Epithelial cell of esophagus (primary cell): ENCODE measurements around the gene TMEM164.

ENCODE experiments used
- DNase-seq: peaks from one replicate; pipeline ENCODE4 v3.0.0; 2010; ENCODE audit warnings: low read depth
- H3K4me3 ChIP-seq: 2 replicates; pipeline ENCODE4 v1.5.1; 2011; ENCODE audit warnings: mild to moderate bottlenecking, low read length, control low read depth
- TF ChIP-seq, protein P1 (sequence below): IDR thresholded peaks from 2 replicates; pipeline ENCODE4 v1.5.1; 2011; ENCODE audit warnings: low read depth, mild to moderate bottlenecking, low read length, control low read depth, inconsistent platforms; ENCODE audit not compliant: insufficient read depth; ENCODE audit errors: missing control alignments

The TMEM164 gene

DNA sequence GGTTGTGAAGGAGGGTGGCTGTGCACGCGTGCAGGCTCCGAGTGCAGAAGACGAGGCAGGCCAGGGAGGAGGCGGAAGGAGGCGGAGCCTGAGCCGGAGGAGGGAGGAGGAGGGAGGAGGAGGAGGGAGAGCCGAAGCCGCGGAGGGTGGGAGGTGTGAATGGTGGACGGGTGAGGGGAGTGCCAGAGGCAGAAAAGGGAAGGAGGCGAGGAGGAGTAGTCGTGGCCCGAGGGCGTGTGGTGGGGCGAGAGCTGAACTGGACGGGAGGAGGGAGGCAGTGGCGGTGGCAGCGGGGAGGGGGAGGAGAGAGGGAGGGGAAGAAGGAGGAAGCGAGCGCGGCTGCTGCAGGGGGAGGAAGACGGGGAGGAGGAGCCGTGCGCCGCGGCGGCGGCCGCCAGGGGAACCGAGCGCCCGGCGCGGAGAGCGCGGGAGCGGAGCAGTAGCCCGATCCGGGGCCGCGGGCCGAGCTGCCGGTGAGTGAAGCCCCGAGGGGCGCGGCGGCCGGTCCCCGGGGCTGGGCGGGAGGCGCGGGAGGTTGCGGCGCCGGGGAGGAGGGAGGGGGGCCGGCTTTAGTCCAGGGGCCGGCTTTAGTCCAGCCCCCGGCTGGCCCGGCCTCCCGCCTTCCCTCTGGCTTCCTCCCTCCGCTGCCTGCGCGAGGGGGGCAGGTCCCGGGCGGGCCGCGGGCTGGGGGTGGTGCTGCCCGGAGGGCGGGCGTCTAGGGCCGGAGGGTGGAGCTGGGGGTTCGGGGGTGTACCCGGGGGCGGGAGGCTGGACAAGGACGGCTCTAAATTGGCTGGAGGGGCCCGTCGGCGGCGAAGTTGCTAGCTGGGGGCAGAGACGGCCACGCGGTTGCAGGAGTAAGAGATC, at the start of gene TMEM164:
Gene TMEM164 (plus strand): TSS at position 815 of the 867 bp plus-strand sequence. CDS start 661 bp downstream, outside the sequence.
- DNase-seq, result peak; percentile 74
- H3K4me3 ChIP-seq, result peak within 1 kb of the TSS; percentile 59
- TF ChIP-seq, protein P1, sequence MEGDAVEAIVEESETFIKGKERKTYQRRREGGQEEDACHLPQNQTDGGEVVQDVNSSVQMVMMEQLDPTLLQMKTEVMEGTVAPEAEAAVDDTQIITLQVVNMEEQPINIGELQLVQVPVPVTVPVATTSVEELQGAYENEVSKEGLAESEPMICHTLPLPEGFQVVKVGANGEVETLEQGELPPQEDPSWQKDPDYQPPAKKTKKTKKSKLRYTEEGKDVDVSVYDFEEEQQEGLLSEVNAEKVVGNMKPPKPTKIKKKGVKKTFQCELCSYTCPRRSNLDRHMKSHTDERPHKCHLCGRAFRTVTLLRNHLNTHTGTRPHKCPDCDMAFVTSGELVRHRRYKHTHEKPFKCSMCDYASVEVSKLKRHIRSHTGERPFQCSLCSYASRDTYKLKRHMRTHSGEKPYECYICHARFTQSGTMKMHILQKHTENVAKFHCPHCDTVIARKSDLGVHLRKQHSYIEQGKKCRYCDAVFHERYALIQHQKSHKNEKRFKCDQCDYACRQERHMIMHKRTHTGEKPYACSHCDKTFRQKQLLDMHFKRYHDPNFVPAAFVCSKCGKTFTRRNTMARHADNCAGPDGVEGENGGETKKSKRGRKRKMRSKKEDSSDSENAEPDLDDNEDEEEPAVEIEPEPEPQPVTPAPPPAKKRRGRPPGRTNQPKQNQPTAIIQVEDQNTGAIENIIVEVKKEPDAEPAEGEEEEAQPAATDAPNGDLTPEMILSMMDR, result no peak

DNA sequence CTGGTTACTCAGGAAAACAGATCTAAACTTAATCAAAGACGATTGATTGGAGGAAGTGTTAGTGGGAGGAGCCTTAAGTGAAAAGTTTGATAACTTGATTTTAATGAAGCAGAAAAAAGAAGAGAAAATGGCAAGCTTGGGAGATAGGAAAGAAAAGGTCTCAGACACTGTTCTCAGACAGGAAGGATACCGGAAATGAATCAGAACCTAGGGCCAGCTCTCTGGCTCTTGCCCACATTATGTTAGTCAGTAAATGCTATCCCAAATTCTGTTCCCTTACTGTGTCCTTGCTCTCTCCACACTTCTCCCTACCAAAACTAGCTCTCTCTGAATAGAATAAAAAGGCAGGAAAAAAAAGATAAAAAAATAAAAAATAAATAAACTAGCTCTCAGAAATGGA, 48.6 kb upstream of the TMEM164 start:
- TF ChIP-seq, protein P1, result no peak
- DNase-seq, result no peak

DNA sequence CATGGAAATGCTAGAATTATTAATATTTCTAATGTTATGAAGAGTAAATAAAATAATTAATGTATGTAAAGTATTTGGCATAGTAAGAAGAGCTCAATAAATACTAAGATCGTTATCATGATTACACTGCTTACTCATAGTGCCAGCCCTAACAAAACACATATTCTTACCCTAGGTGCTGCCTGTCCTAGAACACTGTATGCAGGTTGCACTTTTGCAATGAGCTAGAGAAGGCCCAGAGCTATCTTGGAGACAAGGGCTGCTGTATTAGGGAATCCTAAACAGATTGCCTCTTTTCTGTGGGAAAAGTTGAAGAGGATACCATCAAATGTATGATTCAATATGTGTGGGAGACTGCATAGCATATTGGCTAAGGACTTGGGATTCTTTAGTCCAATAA, 48.0 kb upstream of the TMEM164 start:
- H3K4me3 ChIP-seq, result no peak overlapping the region
- TF ChIP-seq, protein P1, result no peak
- DNase-seq, result peak; percentile 6

More for the DNA sequence above, 48.6 kb upstream of the TMEM164 start:
- H3K4me3 ChIP-seq, result no peak overlapping the region

DNA sequence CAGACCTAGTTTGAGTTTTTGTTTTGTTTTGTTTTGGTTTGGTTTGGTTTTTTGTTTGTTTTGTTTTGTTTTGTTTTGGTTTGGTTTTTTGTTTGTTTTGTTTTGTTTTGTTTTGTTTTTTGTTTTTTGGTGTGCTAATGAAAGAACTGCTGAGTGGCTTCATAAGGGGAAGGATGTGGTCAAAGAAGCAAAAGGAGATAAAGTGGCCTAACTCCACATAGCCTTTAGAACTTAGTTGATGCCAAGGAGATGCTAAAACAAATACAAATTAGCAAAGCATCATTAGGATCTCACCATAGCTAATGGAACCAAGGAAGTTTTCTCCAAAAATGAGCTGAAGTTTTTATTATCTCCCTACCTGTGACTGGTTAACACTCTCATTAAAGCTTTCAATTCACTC, 44.6 kb upstream of the TMEM164 start:
- no peak overlapping the region for H3K4me3 ChIP-seq
- no peak for DNase-seq
- TF ChIP-seq, protein P1, result no peak

DNA sequence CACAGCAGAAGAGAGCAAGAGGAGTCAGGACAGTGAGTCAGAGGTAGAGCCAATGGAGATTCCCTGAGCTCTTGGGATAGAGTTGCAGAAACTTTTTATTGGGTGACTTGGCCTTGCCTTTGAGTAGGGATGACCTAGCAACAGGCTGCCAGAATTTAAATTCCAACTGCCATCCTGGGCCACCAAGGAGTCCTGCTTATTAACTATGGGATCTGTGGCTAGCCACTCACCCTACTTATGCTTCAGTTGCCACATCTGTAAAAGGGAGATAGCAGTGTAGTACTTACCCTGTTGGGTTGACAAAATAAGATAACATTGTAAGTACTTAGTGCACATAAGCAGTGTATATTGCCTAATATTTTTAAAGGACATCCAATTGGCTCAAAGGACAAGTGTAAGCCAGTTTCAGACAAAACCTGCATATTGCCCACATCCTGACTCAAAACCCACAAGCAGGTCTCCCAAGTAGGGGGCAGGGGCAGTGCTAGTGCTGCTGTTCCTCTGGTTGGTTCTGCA, 43.5 kb upstream of the TMEM164 start:
- H3K4me3 ChIP-seq, result no peak overlapping the region
- TF ChIP-seq, protein P1, result no peak
- no peak for DNase-seq

DNA sequence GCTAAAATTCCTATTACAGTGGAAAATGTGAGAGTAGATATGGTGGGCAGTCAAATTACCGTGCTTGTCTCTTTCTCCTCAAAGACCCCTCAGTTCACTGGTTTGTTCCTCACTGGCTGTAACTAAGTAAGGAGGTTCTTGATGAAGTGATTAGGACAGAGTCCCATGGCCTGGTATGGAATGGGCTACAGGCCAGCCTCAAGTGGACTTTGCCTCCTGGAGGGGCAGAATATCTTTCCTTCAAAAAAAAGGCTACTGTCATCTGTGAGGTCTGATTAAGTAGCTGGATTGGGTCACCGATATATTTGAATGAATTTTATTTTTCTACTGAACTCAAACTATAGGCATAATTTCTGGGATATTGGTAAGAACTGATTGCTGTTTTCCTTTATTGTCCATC, 38.5 kb upstream of the TMEM164 start:
- no peak overlapping the region for H3K4me3 ChIP-seq
- TF ChIP-seq, protein P1, result no peak
- DNase-seq, result no peak

DNA sequence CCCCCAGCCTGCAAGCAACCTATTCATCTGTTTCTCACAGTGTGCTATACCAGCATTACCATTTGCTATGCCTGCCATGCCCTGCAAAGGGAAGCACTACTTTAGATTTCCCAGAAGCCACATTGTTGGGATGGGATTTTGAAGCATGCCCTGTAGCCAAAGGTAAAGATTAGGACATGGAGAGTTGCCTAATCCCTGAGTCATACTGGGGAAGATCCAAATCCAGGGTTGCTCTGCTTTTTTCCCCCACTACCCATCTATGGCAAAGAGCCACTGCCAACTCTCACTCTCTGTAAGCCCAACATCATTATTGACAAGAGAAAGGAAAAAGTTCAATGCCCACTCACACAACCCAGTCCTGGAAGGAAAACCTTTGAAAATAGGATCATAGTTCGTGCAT, 36.7 kb upstream of the TMEM164 start:
- DNase-seq, result peak; percentile 53
- no peak overlapping the region for H3K4me3 ChIP-seq
- TF ChIP-seq, protein P1, result no peak
